Measurements from ENCODE around the gene HRH1.
"Not testable (repeated sequence)": the region's sequence is repeated elsewhere in the genome, so short reads cannot be mapped to it uniquely, and the experiment has no call there.

The HRH1 gene

GRCh38 chr3:11173828-11174465 lies 19.7 kb downstream of the HRH1 start:
- no peak for DNase-seq

GRCh38 chr3:11178421-11178820 lies 24.1 kb downstream of the HRH1 start:
- no peak for DNase-seq

- not testable (repeated sequence) for DNase-seq
Measured at GRCh38 chr3:11184328-11184969, 30.2 kb downstream of the HRH1 start.

GRCh38 chr3:11185144-11185543 lies 30.9 kb downstream of the HRH1 start:
- DNase-seq: no peak

DNA sequence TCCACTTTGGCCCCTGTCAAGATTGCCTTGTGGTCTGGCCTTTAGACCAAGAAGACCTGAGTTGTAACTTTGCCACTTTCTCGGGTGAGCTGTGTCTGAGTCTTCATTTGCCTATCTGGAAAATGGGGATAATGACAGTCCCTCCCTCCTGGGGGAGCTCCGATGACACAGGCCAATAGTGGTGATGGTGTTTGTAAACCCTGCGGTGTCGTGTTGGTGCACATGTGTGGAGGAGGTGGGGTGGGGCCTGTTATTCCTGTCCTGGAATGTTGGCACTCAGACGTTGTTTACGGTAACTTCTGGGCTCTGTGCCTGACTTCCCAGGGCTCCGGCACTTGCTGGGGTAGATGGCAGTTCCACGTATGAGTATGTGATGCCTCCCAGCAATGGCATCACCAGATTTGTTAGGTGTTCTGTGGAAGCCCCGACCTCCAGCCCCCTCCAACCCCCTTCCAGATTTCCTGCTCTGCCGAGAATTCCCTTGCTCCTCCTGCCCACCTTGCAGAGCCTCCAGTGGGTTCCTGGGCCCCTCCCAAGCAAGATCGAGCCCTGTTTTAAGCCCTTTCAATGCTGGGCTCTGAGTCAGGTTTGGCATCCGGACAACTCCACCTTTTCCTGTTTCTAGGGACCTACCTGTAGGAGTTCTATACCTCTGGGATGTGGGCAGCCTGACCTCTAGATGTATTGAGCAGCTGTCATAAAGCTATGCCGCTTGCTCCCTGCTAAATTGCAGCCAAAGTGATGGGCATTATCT lies 31.4 kb downstream of the HRH1 start:
- no peak for DNase-seq

- DNase-seq: no peak
Measured at GRCh38 chr3:11186318-11186692, 32.0 kb downstream of the HRH1 start.

GRCh38 chr3:11186771-11187191 lies 32.5 kb downstream of the HRH1 start:
- no peak for DNase-seq

GRCh38 chr3:11187681-11188080 lies 33.4 kb downstream of the HRH1 start:
- DNase-seq: no peak

- no peak for DNase-seq
Measured at GRCh38 chr3:11188231-11188630, 33.9 kb downstream of the HRH1 start.

- DNase-seq: peak; percentile 5
Measured at GRCh38 chr3:11195201-11195600, 40.9 kb downstream of the HRH1 start.

- no peak for DNase-seq
Measured at GRCh38 chr3:11195721-11196332, 41.5 kb downstream of the HRH1 start.

GRCh38 chr3:11197484-11197883 lies 43.2 kb downstream of the HRH1 start:
- no peak for DNase-seq

- no peak for DNase-seq
Measured at GRCh38 chr3:11198070-11198469, 43.8 kb downstream of the HRH1 start.

- no peak for DNase-seq
Measured at GRCh38 chr3:11198495-11198894, 44.2 kb downstream of the HRH1 start.

DNA sequence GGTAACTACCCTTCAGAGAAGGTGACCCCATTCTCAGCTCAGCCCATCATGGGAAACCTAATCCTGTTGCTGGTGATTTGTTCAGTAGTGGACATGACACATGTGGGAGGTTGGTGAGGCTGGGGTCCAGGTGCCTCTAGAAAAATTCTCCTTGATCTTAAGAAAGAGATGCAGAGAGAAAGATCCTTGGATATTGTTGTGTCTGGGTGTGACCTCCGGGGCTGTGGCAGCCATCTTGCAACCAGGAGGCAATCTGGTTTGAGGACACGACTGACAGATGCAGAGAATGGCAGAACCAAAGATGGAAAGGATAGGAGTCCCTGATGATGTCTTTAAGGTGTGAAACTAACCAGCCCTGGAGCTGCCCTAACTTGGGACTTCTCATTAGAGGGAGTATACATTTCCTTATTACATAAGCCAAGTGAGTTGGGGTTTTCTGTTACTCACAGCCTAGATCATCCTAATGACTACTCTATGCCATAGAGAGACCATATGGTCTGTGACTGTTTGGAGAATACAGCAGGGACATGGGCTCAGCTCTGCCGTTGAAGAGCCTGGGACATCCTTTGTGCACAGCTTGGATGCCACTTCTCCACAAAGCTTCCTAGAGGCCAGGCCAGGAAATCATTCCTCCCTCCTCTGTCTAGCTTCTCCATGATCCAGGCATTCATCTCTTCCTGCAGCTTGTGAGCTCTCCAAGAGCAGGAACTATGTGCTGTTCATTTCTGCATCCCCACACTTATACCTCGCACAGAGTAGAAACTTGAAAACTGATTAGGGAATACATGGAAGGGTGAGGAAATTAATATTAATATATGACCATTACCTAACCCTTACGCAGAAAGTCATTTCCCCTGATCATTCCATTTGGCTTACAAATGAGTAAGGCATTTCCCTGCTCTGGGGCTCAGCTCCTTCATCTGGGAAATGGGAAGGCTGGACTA lies 45.9 kb downstream of the HRH1 start:
- DNase-seq: no peak

GRCh38 chr3:11201251-11202019 lies 47.1 kb downstream of the HRH1 start:
- no peak for DNase-seq

DNA sequence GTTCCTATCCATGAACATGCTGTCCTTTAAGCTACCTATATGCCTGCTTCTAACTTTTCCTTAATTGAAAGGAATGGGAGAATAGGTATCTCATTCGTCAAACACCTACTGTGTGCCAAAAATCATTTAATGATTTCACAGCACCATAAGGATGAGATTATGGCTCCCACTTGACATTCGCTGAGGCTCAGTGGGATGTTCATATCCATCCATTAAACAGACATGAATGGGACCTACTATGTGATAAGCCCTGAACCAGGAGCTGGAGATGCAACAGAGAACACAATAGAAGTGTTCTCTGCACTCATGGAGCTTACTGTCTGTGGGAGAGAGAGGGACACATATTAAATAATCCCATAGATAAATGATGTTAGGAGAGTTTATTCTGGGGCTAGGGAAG lies 49.7 kb downstream of the HRH1 start:
- DNase-seq: no peak

DNA sequence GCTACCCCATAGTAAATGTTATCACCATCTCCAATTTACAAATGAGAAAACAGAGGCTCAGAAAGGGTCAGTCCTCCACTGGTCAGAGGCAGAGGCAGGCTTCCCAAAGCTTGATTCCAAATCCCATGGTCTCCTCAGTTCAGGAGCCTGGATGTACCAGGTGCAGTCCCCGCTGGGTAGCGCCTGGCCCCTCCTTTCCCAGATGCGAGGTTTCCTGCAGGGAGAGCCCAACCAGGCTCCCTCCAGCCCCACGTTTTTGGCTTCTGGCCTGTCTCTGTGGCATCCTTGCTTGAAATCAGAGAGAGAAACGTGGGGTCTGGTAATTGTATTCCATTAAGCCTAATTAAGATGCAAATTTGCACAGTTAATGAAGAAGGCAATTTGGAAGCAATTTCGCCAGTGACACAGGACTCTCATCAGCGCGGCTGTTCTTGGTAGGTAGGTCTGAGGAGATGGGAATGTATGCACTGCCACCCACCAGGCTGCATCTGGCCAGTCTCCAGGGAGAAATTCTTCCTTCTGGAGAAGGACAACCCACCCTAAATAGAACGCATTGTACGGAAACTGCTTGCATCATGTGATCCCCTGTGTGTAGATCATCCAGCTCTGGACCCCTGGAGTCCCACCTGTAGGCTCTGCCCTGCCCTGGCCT lies 50.5 kb downstream of the HRH1 start:
- DNase-seq: no peak

DNA sequence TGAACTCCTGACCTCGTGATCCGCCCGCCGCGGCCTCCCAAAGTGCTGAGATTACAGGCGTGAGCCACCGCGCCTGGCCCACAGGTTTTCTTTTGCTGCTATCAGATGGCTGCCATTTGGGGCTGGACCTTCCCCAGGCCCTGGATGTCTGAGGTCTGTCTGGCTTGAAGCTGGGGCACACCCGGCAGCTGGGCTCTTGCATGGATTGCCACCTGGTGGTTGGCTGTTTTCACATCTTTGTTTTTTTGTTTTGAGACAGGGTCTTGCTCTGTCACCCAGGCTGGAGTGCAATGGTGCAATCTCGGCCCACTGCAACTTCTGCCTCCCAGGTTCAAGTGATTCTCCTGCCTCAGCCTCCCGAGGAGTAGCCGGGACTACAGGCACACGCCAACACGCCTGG lies 51.6 kb downstream of the HRH1 start:
- peak; percentile 50 for DNase-seq

- DNase-seq: no peak
Measured at GRCh38 chr3:11206316-11206715, 52.0 kb downstream of the HRH1 start.

DNA sequence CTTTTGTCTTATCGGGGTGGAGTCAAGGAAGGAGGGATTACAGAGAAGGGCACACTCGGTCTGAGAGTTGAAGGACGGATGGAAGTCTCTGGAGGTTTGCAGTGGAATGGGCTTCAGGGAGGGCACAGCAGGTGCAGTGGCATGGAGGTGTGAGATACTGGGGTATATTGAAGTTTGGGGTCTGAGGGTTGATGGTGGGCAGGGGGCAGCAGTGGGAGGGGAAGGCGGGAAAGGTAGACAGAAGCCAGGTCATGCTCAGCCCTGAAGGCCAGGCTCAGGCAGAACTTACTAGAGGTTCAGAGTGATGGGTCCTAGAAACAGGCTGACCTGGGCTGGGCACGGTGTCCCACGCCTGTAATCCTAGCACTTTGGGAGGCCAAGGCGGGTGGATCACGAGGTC lies 52.7 kb downstream of the HRH1 start:
- DNase-seq: no peak

Measured in hematopoietic multipotent progenitor cell treated with erythropoietin and hydrocortisone succinate and interleukin-3 and kit ligand, for 4 days (in vitro differentiated cells).